Osteocyte (in vitro differentiated cells): ENCODE measurements around the gene CALM1. TPM values are rescaled to one million over a fixed set of nuclear protein-coding genes. Genes with fewer than 3 reads are reported as not detected.

Experiments used
- DNase-seq: peaks from one replicate; pipeline ENCODE4 v3.0.0; 2021; ENCODE audit warnings: mixed read lengths; ENCODE audit not compliant: unreplicated experiment; ENCODE audit errors: extremely low spot score
- H3K27ac Mint-ChIP-seq: one replicate; pipeline ENCODE4 v1.8.0; 2021; ENCODE audit warnings: mild to moderate bottlenecking, mixed read lengths; ENCODE audit not compliant: unreplicated experiment
- H3K27me3 Mint-ChIP-seq: one replicate; pipeline ENCODE4 v1.8.0; 2021; ENCODE audit warnings: mixed read lengths; ENCODE audit not compliant: unreplicated experiment
- H3K36me3 Mint-ChIP-seq: one replicate; pipeline ENCODE4 v1.8.0; 2021; ENCODE audit warnings: mixed read lengths; ENCODE audit not compliant: unreplicated experiment
- H3K4me1 Mint-ChIP-seq: one replicate; pipeline ENCODE4 v1.8.0; 2021; ENCODE audit warnings: mixed read lengths; ENCODE audit not compliant: unreplicated experiment
- H3K4me3 Mint-ChIP-seq: one replicate; pipeline ENCODE4 v1.8.0; 2021; ENCODE audit warnings: mild to moderate bottlenecking, moderate library complexity, mixed read lengths; ENCODE audit not compliant: unreplicated experiment
- H3K9me3 Mint-ChIP-seq: one replicate; pipeline ENCODE4 v1.8.0; 2021; ENCODE audit warnings: mixed read lengths; ENCODE audit not compliant: unreplicated experiment
- total RNA-seq: library from RNA; stranded (reverse); gene quantifications from 2 replicates; pipeline ENCODE4 v1.2.1, GENCODE V29; 2021
- TF ChIP-seq, protein P1 (sequence below): fragments of 200-600 bp; sonication (generic); IDR thresholded peaks from 2 replicates; pipeline ENCODE4 v1.5.0; 2021; ENCODE audit warnings: antibody characterized with exemption, mild to moderate bottlenecking, moderate library complexity

Gene CALM1
- total RNA-seq, 1 donor from 2014 or later: 199 TPM

GRCh38 chr14:90402016-90402415 lies 5.2 kb downstream of the CALM1 start:
- no peak for DNase-seq
- peaks cover 32% of the 10 kb centered on the region for H3K4me1 Mint-ChIP-seq
- peaks cover 59% of the 10 kb centered on the region for H3K36me3 Mint-ChIP-seq
- no peaks in the 10 kb centered on the region for H3K9me3 Mint-ChIP-seq
- H3K27me3 Mint-ChIP-seq: no peaks in the 10 kb centered on the region
- H3K27ac Mint-ChIP-seq: no peak overlapping the region
- TF ChIP-seq, protein P1, sequence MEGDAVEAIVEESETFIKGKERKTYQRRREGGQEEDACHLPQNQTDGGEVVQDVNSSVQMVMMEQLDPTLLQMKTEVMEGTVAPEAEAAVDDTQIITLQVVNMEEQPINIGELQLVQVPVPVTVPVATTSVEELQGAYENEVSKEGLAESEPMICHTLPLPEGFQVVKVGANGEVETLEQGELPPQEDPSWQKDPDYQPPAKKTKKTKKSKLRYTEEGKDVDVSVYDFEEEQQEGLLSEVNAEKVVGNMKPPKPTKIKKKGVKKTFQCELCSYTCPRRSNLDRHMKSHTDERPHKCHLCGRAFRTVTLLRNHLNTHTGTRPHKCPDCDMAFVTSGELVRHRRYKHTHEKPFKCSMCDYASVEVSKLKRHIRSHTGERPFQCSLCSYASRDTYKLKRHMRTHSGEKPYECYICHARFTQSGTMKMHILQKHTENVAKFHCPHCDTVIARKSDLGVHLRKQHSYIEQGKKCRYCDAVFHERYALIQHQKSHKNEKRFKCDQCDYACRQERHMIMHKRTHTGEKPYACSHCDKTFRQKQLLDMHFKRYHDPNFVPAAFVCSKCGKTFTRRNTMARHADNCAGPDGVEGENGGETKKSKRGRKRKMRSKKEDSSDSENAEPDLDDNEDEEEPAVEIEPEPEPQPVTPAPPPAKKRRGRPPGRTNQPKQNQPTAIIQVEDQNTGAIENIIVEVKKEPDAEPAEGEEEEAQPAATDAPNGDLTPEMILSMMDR: no peak
- H3K4me3 Mint-ChIP-seq: no peak overlapping the region

- Mint-ChIP-seq H3K9me3 (no peaks in the 10 kb centered on the region), H3K27ac (no peak overlapping the region), H3K4me3 (no peak overlapping the region), H3K27me3 (no peaks in the 10 kb centered on the region), H3K4me1 (peaks cover 36% of the 10 kb centered on the region), H3K36me3 (peaks cover 59% of the 10 kb centered on the region)
- DNase-seq: no peak
- TF ChIP-seq, protein P1: no peak
Observed at GRCh38 chr14:90403065-90403464, 6.2 kb downstream of the CALM1 start.

- TF ChIP-seq, protein P1: no peak
- no peaks in the 10 kb centered on the region for H3K9me3 Mint-ChIP-seq
- H3K36me3 Mint-ChIP-seq: peaks cover 59% of the 10 kb centered on the region
- DNase-seq: no peak
- peaks cover 35% of the 10 kb centered on the region for H3K4me1 Mint-ChIP-seq
- no peak overlapping the region for H3K4me3 Mint-ChIP-seq
- H3K27me3 Mint-ChIP-seq: no peaks in the 10 kb centered on the region
- no peak overlapping the region for H3K27ac Mint-ChIP-seq
Observed at GRCh38 chr14:90405101-90405500, 8.3 kb downstream of the CALM1 start.

DNA sequence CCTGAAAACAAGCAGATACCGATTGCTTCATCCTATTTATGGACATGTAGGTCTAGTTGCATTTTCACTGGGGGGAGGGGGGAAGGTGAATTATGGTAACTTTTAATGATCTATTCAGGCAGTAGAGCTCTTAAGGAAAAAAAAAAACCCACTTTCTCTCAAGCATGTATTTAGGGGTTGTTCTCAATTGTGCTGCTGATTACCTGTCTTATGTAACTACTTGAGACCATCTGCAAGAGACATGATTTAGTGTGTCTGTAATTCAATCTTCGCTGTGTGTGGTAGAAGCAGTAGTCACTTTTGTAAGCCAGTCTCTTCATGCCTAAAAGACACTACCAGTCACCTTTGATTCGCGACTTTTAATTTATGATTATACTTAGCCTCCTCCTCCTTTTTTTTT lies 8.9 kb downstream of the CALM1 start:
- TF ChIP-seq, protein P1: no peak
- peaks cover 55% of the 10 kb centered on the region for H3K36me3 Mint-ChIP-seq

GRCh38 chr14:90406384-90406798 lies 9.6 kb downstream of the CALM1 start:
- peak overlapping the region; percentile 57 for H3K27ac Mint-ChIP-seq
- no peak for DNase-seq
- H3K4me3 Mint-ChIP-seq: no peak overlapping the region
- H3K9me3 Mint-ChIP-seq: no peaks in the 10 kb centered on the region
- H3K36me3 Mint-ChIP-seq: peaks cover 50% of the 10 kb centered on the region
- H3K27me3 Mint-ChIP-seq: no peaks in the 10 kb centered on the region
- TF ChIP-seq, protein P1: no peak
- peaks cover 27% of the 10 kb centered on the region for H3K4me1 Mint-ChIP-seq

More for the DNA sequence above, 8.9 kb downstream of the CALM1 start:
- no peaks in the 10 kb centered on the region for H3K9me3 Mint-ChIP-seq
- peak overlapping the region; percentile 57 for H3K27ac Mint-ChIP-seq
- no peak for DNase-seq
- H3K4me3 Mint-ChIP-seq: no peak overlapping the region
- peaks cover 31% of the 10 kb centered on the region for H3K4me1 Mint-ChIP-seq
- H3K27me3 Mint-ChIP-seq: no peaks in the 10 kb centered on the region
